Urinary bladder (tissue), 4 donors: ENCODE results near the gene CYP1A2. TPM values are rescaled to one million over a fixed set of nuclear protein-coding genes. Genes with fewer than 3 reads are reported as not detected.
"Not testable (repeated sequence)": the region's sequence is repeated elsewhere in the genome, so short reads cannot be mapped to it uniquely, and the experiment has no call there.

Source experiments
- DNase-seq: peaks from one replicate; pipeline ENCODE4 v3.0.0-alpha.2; 2015; ENCODE audit errors: extremely low spot score
- H3K27ac ChIP-seq: one replicate; pipeline ENCODE4 v1.5.1; 2013; ENCODE audit warnings: low read depth, mild to moderate bottlenecking, moderate library complexity
- H3K36me3 ChIP-seq: one replicate; pipeline ENCODE4 v1.6.1; 2013; ENCODE audit warnings: mild to moderate bottlenecking, moderate library complexity; ENCODE audit not compliant: insufficient read depth
- H3K4me1 ChIP-seq: one replicate; pipeline ENCODE4 v1.6.1; 2013; ENCODE audit warnings: mild to moderate bottlenecking, moderate library complexity; ENCODE audit not compliant: insufficient read depth
- H3K4me3 ChIP-seq: one replicate; pipeline ENCODE4 v1.5.1; 2013; ENCODE audit warnings: low read depth, low read length
- WGBS: extraction: QIAGEN DNeasy Blood & Tissue Kit; methylation state at CpG from one replicate; pipeline ENCODE4 v1.1.7; 2013; 5-methylcytosine and 5-hydroxymethylcytosine counted together
- polyA plus RNA-seq: library from polyadenylated mRNA; stranded (reverse); fragments of 200-250 nt; gene quantifications from one replicate; pipeline ENCODE4 v1.2.3, GENCODE V29; 2013
- total RNA-seq: library from RNA; depleted of rRNA; stranded (reverse); fragments of >200 nt; gene quantifications from one replicate; pipeline ENCODE4 v1.2.3, GENCODE V29; 2014
- donor health status: healthy with polysubstance abuse.
- donor health status: healthy.

CYP1A2 gene
- total and polyA plus RNA-seq, 2 donors: not detected

DNA sequence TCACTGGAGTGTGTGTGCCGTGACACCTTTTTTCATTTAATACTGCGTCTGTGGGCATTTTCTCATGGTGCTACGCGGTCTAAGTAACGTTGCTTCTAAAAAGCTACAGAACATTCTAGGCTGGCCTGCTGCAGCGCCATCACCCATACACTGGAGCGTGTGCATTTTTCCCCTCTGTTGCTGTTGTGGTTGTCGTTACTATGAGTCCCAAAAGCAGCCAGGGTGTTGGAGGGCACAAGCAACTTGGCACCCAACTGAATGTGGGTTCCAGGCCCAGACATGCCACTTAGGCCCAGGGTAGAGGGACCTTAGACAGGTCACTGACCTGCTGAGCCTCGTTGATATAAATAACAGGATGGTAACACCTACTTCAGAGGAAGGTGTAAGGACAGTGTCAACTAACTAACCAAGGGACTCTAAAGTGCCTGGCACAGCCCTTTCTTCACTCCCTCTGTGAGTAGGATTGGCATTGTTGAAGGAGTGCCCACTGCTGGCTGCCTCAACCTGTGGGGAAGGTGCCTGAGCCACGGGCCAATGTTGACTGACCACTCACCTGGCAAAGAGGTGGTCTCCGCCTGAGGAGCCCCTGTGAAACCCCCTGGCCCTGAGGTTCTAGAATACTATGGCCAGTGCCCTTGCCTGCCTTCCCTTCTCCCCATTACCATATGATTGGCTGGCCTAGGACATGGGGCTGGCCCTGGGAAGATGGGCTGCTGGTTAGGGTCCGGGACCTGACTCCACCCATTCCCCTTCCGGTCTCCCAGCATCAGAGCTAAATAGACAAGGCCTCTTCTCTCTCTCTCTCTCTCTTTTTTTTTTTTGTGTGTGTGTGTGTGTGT lies 36.8 kb downstream of the CYP1A2 start:
- 84% methylated on average over 13 of the region's 13 CpGs for WGBS
- Histone ChIP-seq H3K36me3 (no peaks in the 10 kb centered on the region), H3K4me3 (no peak overlapping the region), H3K27ac (no peak overlapping the region), H3K4me1 (peaks cover 2% of the 10 kb centered on the region)
- no peak for DNase-seq

DNA sequence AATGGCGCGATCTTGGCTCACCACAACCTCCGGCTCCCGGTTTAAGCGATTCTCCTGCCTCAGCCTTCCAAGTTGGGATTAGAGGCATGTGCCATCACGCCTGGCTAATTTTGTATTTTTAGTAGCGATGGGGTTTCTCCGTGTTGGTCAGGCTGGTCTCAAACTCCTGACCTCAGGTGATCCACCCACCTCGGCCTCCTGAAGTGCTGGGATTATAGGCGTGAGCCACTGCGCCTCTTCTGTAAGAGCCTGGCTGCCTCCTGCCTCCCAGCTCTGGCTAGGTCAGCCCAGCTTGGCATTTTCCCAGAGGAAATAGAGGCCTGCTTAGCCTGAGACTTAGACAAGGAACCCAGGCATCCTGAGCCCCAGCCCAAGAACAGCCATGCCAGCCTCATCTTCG lies 37.4 kb downstream of the CYP1A2 start:
- not testable (repeated sequence) for DNase-seq, H3K4me3 ChIP-seq

DNA sequence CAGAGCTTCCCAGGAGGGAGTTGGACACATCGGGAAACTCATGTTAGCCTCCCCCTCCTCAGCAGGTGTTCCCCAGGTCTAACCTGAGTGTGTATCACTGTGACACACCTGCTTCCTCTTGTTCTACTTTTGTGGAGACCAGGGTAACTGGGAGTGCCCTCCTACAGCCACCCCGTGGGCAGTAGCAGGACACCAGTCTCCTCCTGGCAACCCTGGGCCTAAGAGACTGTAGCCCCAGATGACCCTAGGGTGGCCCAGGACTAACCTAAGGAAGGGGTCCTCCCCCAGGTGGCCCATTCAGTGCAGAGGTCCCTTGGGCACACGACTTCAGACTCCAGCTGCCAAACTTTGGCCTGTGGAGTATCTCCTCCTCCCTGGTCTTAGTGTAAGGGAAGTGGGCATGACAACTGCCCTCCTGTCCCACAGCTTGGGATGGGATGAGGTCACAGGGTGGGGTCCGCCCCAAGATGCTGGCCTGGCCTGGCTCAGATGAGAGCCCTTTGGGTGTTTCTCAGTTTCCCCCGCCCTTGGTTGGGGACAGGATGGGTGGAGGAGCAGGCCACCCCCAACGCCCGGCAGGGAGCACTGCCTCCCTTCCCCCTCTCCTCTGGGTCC lies 38.0 kb downstream of the CYP1A2 start:
- Histone ChIP-seq H3K27ac (no peak overlapping the region), H3K4me3 (no peak overlapping the region), H3K36me3 (no peaks in the 10 kb centered on the region), H3K4me1 (no peaks in the 10 kb centered on the region)
- WGBS: 70% methylated on average over 7 of the region's 7 CpGs
- DNase-seq: no peak

More for the DNA sequence above, 37.4 kb downstream of the CYP1A2 start:
- H3K4me1 ChIP-seq, H3K36me3 ChIP-seq, H3K27ac ChIP-seq: not testable (repeated sequence)
- WGBS: 82% methylated on average over 12 of the region's 12 CpGs

DNA sequence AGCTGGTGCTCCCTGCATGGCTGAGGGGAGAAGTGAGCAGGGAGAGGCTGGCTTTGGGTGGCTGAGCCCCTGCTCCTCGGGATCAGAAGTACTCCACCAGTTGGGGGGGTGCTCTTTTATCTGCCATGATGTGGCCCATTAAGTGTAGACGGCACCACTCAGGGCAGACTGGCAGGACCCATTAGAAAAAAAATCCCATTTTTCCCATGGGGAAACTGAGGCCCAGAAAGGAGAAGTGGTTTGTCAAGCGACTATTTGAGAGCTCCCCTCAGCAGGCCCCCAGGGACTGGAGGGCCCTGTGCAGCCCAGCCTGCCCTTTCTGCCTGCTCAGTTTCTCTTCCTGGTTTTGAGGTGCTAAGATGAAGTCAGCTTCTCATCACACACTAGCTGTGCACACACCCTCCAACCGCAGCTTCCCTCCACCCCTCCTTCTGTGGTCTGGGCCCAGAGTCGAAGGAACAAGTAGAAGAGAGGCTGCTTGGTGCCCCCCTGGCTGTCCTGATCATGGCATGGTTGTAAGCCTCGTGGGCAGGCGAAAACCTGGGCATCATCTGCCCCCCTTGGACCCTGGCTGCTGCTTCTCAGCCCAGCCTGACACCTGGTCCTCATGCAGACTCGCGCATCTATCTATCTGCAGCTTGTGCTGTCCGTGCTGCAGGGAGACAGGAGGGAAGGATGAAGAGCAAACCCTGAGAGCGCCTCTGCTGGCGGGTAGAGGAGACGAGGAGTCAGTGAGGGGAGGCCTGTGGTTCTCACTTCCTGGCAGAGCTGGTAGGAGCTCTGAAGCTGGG lies 38.8 kb downstream of the CYP1A2 start:
- WGBS: 55% methylated on average over 13 of the region's 13 CpGs
- no peak overlapping the region for H3K4me3 ChIP-seq
- H3K4me1 ChIP-seq: no peaks in the 10 kb centered on the region
- DNase-seq: no peak
- H3K36me3 ChIP-seq: no peaks in the 10 kb centered on the region
- no peak overlapping the region for H3K27ac ChIP-seq

DNA sequence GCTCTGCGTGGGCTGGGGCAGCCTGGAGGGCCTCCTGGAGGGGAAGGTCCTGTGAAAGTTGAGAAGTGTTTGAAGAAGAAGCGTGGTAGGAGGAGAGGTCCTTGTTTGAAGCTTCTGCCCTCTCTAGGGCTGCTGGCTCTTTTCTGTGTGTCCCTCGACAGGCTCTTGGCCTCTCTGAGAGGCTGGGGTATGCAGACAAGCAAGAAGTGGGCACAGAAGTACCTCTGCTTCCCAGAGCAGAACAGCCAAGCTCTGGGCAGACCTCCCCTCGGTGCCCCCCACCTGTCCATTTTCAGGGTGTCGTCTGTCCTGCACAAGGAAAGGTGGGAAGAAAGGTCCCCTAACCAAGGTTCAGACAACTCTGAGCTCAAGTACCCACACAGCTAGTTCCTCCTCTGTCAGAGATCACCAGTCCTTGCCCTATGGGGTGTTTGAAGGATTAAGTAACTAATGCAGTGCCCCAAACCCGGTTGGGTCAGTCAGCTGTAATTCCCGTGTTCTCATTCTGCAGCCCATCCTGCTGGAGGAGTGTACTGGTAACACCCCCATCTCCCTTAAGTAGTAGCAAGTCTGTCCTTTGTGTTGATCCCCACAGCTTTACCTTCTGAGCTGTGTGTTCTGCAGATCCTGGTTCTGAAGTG lies 39.5 kb downstream of the CYP1A2 start:
- WGBS: 48% methylated on average over 7 of the region's 7 CpGs
- no peak for DNase-seq
- H3K4me3 ChIP-seq: no peak overlapping the region
- H3K36me3 ChIP-seq: no peaks in the 10 kb centered on the region
- no peaks in the 10 kb centered on the region for H3K4me1 ChIP-seq
- H3K27ac ChIP-seq: peak overlapping the region; percentile 35

DNA sequence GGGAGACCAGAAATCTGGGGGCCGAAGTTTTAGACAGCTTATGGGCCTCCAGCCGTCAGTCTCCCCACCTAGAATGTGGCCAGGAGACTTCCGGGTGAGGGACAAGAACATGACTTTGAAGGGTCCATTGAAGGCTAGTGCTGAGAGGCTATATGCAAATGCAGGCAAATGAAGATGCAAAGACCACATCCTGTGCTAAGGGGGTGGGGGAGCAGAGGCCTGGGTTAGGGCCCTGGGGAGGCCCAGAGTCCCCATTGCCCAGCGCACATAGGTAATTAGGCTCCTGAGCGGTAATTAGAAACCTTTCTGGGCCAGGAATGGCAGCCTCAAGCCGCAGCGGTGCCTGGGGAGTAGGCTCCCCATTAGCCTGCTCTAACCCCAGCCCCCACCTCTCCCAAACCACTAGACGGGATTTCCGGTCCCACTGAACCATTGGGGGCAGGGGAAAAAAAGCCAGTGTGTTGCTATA lies 40.1 kb downstream of the CYP1A2 start:
- DNase-seq: no peak
- Histone ChIP-seq H3K4me1 (no peaks in the 10 kb centered on the region), H3K27ac (peak overlapping the region; percentile 35), H3K36me3 (no peaks in the 10 kb centered on the region), H3K4me3 (no peak overlapping the region)
- WGBS: 73% methylated on average over 9 of the region's 9 CpGs

DNA sequence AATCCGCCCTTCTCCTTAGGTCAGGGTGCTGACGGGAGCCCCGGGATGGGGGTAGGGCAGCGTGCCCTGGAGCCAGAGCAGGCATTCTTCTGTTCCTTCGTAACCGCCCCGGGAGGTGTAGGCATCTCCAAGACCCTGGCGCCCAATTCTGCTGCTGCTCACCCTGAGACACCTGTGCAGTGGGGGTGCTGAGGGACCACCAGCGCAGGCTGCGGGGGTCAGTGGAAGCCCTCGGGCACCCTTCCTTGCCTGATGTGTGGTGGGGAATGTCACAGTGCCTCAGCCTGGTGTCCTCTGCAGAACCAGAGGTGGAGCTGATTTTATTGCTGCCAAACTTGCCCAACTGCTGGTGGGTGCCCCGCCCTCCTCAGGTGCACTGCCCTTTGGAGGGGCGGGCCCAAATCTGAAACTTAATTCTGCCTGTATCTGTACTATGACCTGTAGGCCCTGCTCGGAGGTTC lies 40.6 kb downstream of the CYP1A2 start:
- DNase-seq: no peak
- H3K4me3 ChIP-seq: no peak overlapping the region
- H3K27ac ChIP-seq: no peak overlapping the region
- 59% methylated on average over 14 of the region's 14 CpGs for WGBS
- no peaks in the 10 kb centered on the region for H3K36me3 ChIP-seq
- no peaks in the 10 kb centered on the region for H3K4me1 ChIP-seq

DNA sequence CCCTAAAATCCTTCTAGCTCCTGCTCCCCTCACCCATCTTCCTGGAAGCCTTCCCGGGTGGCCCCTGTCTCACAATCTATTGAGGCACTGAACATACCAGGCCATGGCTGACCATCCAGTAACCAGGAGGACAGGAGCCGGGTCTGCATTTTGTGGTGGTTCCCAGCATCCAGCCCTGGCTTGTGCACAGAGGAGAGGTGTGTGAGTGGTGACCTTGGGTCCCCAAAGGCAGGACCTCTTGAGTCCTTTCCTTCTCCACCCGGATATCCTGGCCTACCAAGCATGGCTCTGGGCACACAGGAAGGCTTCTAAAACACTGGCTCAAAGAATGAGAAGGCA lies 41.1 kb downstream of the CYP1A2 start:
- H3K4me1 ChIP-seq: no peaks in the 10 kb centered on the region
- H3K4me3 ChIP-seq: no peak overlapping the region
- WGBS: 34% methylated on average over 3 of the region's 3 CpGs
- DNase-seq: no peak
- H3K27ac ChIP-seq: no peak overlapping the region
- H3K36me3 ChIP-seq: no peaks in the 10 kb centered on the region

DNA sequence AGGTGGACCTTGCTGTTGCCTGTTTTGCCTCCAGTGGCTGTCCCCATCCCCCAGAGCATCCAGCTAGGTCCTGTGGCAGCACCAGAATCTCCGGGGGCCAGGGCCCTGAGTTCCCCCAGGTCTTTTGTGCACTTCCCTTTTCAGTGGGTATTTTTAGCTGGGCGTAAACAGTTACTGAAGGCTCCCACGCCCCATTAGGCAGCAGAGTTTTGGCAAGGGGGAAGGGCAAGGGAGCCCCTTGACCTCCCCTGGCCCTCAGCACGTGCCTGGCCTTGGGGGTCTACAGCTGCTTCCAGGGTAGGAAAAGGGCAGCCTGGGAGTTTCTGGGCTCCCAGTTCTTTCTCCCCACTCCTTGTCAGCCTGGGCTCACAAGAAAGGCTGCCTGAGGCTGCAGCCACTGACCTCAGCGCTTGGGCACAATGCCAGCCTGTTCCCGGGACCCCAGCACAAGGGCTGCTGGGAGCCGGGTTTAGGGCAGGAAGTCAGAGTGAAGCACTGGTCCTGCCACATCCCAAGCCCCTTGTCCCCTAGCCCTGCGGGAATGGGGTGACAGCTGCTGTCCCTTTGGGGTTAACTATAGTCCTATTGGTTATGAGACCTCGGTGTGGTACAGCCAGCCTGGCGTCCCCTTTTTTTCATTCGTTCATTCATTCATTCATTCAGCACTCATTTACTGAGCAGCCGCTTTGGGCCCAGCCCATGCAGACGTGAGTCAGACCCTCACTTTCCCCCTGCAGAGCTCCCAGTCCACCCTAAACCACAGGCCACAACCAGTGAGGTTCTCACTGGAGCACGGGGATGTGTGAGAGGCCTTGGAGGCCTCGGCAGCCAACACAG lies 41.7 kb downstream of the CYP1A2 start:
- H3K27ac ChIP-seq: no peak overlapping the region
- WGBS: 30% methylated on average over 15 of the region's 15 CpGs
- no peak for DNase-seq
- H3K4me3 ChIP-seq: no peak overlapping the region
- H3K36me3 ChIP-seq: no peaks in the 10 kb centered on the region
- no peaks in the 10 kb centered on the region for H3K4me1 ChIP-seq

DNA sequence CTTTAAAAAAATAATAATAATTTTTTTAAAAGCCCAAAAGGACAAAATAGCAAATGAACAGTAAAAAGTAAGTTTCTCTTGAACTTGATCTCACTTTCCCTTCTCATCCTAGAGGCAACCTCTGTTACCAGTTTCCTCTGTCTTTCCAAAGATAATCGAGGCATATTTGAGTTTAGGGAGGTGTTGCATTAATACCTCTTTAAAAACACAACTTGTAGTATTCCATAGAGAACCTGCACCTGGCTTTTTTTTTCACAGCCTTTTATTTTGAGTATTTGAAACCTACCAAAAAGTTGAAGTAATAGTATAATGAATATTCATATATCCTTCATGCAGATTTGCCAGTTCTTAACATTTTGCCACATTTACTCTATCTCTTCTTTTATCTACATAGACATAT lies 42.4 kb downstream of the CYP1A2 start:
- no peaks in the 10 kb centered on the region for H3K36me3 ChIP-seq
- no peak overlapping the region for H3K4me3 ChIP-seq
- H3K4me1 ChIP-seq: no peaks in the 10 kb centered on the region
- 71% methylated on average over 1 of the region's 1 CpG for WGBS
- no peak for DNase-seq
- H3K27ac ChIP-seq: no peak overlapping the region

DNA sequence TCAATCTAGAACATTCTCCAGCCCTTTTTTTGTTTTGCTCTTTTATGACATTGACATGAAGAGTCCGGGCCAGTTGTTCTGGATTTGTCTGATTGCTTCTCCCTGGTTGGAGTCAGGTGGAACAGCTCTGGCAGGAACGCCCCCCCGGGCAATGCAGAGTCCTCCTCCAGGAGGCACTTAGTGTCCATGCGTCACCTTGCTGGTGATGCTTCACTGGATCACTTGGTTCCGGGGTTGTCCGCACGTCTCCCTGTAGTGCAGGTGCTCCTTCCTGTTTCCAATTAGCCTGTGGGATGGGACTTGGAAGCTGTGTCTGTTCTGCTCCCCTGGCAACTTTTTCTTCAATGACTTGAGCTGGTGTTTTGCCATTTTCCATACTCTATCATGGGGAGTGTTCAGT lies 43.0 kb downstream of the CYP1A2 start:
- H3K4me3 ChIP-seq: no peak overlapping the region
- DNase-seq: no peak
- no peaks in the 10 kb centered on the region for H3K36me3 ChIP-seq
- no peaks in the 10 kb centered on the region for H3K4me1 ChIP-seq
- 90% methylated on average over 7 of the region's 7 CpGs for WGBS
- H3K27ac ChIP-seq: no peak overlapping the region

DNA sequence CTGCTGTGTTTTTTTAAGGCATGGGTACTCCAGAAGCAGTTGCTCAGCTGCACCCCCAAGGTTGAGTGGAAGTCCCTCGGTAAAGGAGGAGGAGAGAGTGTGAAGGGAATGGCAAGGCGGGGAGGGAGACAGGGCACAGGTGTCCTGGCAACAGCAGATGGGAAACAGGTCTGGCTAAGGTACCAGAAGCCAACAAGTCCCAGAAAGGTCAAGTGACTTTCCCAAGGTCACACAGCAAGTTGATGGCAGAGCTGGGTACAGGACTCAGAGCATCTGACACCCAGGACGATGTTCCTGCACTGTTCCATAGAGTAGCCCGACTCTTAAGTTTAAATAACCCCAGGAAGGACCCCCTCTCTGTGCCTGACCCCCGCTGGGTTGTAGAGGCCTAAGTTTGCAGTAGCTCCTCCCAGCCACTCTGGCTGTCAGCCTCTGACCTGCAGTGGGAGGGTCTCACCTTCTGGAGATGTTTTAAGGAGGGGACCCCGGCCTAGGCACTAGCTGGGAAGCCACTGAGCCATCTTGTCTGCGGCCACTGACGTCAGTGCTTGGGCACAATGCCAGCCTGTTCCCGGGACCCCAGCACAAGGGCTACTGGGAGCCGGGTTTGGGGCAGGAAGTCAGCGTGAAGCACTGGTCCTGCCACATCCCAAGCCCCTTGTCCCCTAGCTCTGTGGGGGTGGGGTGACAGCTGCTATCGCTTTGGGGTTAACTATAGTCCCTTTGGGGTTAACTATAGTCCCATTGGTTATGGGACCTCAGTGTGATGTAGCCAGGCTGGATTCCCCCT lies 43.8 kb downstream of the CYP1A2 start:
- H3K27ac ChIP-seq: no peak overlapping the region
- no peaks in the 10 kb centered on the region for H3K4me1 ChIP-seq
- no peak overlapping the region for H3K4me3 ChIP-seq
- WGBS: 77% methylated on average over 12 of the region's 12 CpGs
- DNase-seq: no peak
- H3K36me3 ChIP-seq: no peaks in the 10 kb centered on the region
